Left ventricle myocardium inferior (tissue), 1 donor: ENCODE results near the gene ZNF268. TPM values are rescaled to one million over a fixed set of nuclear protein-coding genes. Genes with fewer than 3 reads are reported as not detected.

Source experiments
- DNase-seq: peaks from one replicate; pipeline ENCODE4 v3.0.0-alpha.2; 2020
- H3K27ac ChIP-seq: fragments of 200-600 bp; replicated peaks from 2 replicates; pipeline ENCODE4 v1.8.0; 2021
- H3K27me3 ChIP-seq: fragments of 200-600 bp; 2 replicates; pipeline ENCODE4 v1.8.0; 2021; ENCODE audit warnings: low read depth
- H3K36me3 ChIP-seq: fragments of 200-600 bp; 2 replicates; pipeline ENCODE4 v1.8.0; 2021
- H3K4me1 ChIP-seq: fragments of 200-600 bp; 2 replicates; pipeline ENCODE4 v1.8.0; 2021
- H3K4me3 ChIP-seq: fragments of 200-600 bp; 2 replicates; pipeline ENCODE4 v1.8.0; 2021; ENCODE audit warnings: mild to moderate bottlenecking, moderate library complexity
- H3K9me3 ChIP-seq: fragments of 200-600 bp; replicated peaks from 2 replicates; pipeline ENCODE4 v1.8.0; 2021
- CTCF ChIP-seq: fragments of 200-600 bp; IDR thresholded peaks from 2 replicates; pipeline ENCODE4 v1.8.0; 2021; ENCODE audit warnings: antibody characterized with exemption, mild to moderate bottlenecking, borderline replicate concordance
- intact Hi-C: fragments of 100-400 bp; cut with micrococcal nuclease; formaldehyde crosslinking; loops from one replicate; pipeline ENCODE4 v1.11.0; 2022
- total RNA-seq: library from RNA; stranded (reverse); fragmentation: NEBNext Ultra II Directional; extraction: Animal tissue kit (Norgen Biotek cat#: 25700); gene quantifications from one replicate; pipeline ENCODE4 v1.2.1, GENCODE V29; 2021
- donor health status: DM: no; HTN: yes; CAD: no; lungs with severe emphysema.

The ZNF268 gene
- total RNA-seq, 1 donor from 2014 or later: 8.2 TPM

- Histone ChIP-seq H3K27me3 (no peaks in the 10 kb centered on the region), H3K36me3 (peaks cover 88% of the 10 kb centered on the region), H3K4me1 (no peaks in the 10 kb centered on the region), H3K4me3 (no peak overlapping the region), H3K27ac (no peak overlapping the region), H3K9me3 (peaks cover 89% of the 10 kb centered on the region)
- intact Hi-C loops: no loop called here
- TF ChIP-seq CTCF: no peak
- DNase-seq: no peak
These were observed 21.4 kb downstream of the ZNF268 start for GRCh38 chr12:133202493-133203343.

- no peaks in the 10 kb centered on the region for H3K4me1 ChIP-seq
- DNase-seq: no peak
- no peaks in the 10 kb centered on the region for H3K27me3 ChIP-seq
- no peak overlapping the region for H3K4me3 ChIP-seq
- intact Hi-C loops: no loop called here
- no peak overlapping the region for H3K27ac ChIP-seq
- H3K36me3 ChIP-seq: peaks cover 95% of the 10 kb centered on the region
- TF ChIP-seq CTCF: no peak
- peaks cover 95% of the 10 kb centered on the region for H3K9me3 ChIP-seq
These were observed 22.3 kb downstream of the ZNF268 start for GRCh38 chr12:133203344-133204263.

GRCh38 chr12:133204264-133204603, 22.9 kb downstream of the ZNF268 start:
- Histone ChIP-seq H3K4me3 (no peak overlapping the region), H3K27me3 (no peaks in the 10 kb centered on the region), H3K27ac (no peak overlapping the region), H3K9me3 (peaks cover 98% of the 10 kb centered on the region), H3K4me1 (no peaks in the 10 kb centered on the region), H3K36me3 (peaks cover 98% of the 10 kb centered on the region)
- intact Hi-C loops: no loop called here
- no peak for TF ChIP-seq CTCF
- DNase-seq: no peak

- Histone ChIP-seq H3K9me3 (peaks cover 100% of the 10 kb centered on the region), H3K36me3 (peaks cover 99% of the 10 kb centered on the region), H3K4me1 (no peaks in the 10 kb centered on the region), H3K27ac (no peak overlapping the region), H3K4me3 (no peak overlapping the region), H3K27me3 (no peaks in the 10 kb centered on the region)
- no peak for DNase-seq
- intact Hi-C loops: no loop called here
- no peak for TF ChIP-seq CTCF
These were observed 25.1 kb downstream of the ZNF268 start for GRCh38 chr12:133206390-133206789.

- Histone ChIP-seq H3K36me3 (peaks cover 19% of the 10 kb centered on the region), H3K9me3 (peaks cover 100% of the 10 kb centered on the region), H3K4me1 (no peaks in the 10 kb centered on the region), H3K27ac (no peak overlapping the region), H3K4me3 (no peak overlapping the region), H3K27me3 (no peaks in the 10 kb centered on the region)
- no peak for DNase-seq
- intact Hi-C loops: no loop called here
- no peak for TF ChIP-seq CTCF
These were observed 34.4 kb downstream of the ZNF268 start for GRCh38 chr12:133215724-133216123.
